GM23338 (cell line): Measurements from ENCODE around the gene SMARCA2.

ENCODE experiments used
- CREB1 ChIP-seq: fragments of 250-450 bp; sonication (Bioruptor Pico); IDR thresholded peaks from 2 replicates; pipeline ENCODE4 v1.5.0; 2020; ENCODE audit warnings: low read depth, mild to moderate bottlenecking, moderate library complexity
- CTCF ChIP-seq, 2 experiments: fragments of 200-600 bp in 1 of 2; sonication (generic) in 1 of 2; conservative IDR thresholded peaks; 2 replicates each; pipeline versions ENCODE4 v1.5.1 to v1.6.1; 2016 to 2017; ENCODE audit warnings: antibody characterized with exemption in 2 of 2, low read depth in 2 of 2, mild to moderate bottlenecking in 2 of 2, moderate library complexity in 1 of 2
- EZH2 ChIP-seq: fragments of 200-600 bp; sonication (generic); IDR thresholded peaks from one replicate; pipeline ENCODE4 v1.8.0; 2017; ENCODE audit warnings: antibody characterized with exemption, mild to moderate bottlenecking, low read depth; ENCODE audit not compliant: unreplicated experiment
- EZH2phosphoT487 ChIP-seq: fragments of 200-600 bp; sonication (generic); IDR thresholded peaks from one replicate; pipeline ENCODE4 v1.8.1; 2018; ENCODE audit warnings: antibody characterized with exemption; ENCODE audit not compliant: unreplicated experiment
- POLR2AphosphoS5 ChIP-seq: IDR thresholded peaks from 2 replicates; pipeline ENCODE4 v1.6.1; 2016; ENCODE audit warnings: antibody characterized with exemption, low read depth
- TF ChIP-seq, protein P1 (sequence below): IDR thresholded peaks from one replicate; pipeline ENCODE4 v1.6.1; 2018; ENCODE audit warnings: antibody characterized with exemption; ENCODE audit not compliant: unreplicated experiment

GRCh38 chr9:2195211-2195610 is 180.1 kb downstream of the SMARCA2 start:
- no peak for TF ChIP-seq CTCF (conservative IDR thresholded peaks at IDR 0.05; ENCODE audit: low read depth in 2 of 2)
- TF ChIP-seq EZH2 = no peak
- no peak for TF ChIP-seq CREB1
- TF ChIP-seq, protein P1, sequence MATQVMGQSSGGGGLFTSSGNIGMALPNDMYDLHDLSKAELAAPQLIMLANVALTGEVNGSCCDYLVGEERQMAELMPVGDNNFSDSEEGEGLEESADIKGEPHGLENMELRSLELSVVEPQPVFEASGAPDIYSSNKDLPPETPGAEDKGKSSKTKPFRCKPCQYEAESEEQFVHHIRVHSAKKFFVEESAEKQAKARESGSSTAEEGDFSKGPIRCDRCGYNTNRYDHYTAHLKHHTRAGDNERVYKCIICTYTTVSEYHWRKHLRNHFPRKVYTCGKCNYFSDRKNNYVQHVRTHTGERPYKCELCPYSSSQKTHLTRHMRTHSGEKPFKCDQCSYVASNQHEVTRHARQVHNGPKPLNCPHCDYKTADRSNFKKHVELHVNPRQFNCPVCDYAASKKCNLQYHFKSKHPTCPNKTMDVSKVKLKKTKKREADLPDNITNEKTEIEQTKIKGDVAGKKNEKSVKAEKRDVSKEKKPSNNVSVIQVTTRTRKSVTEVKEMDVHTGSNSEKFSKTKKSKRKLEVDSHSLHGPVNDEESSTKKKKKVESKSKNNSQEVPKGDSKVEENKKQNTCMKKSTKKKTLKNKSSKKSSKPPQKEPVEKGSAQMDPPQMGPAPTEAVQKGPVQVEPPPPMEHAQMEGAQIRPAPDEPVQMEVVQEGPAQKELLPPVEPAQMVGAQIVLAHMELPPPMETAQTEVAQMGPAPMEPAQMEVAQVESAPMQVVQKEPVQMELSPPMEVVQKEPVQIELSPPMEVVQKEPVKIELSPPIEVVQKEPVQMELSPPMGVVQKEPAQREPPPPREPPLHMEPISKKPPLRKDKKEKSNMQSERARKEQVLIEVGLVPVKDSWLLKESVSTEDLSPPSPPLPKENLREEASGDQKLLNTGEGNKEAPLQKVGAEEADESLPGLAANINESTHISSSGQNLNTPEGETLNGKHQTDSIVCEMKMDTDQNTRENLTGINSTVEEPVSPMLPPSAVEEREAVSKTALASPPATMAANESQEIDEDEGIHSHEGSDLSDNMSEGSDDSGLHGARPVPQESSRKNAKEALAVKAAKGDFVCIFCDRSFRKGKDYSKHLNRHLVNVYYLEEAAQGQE = no peak
- TF ChIP-seq POLR2AphosphoS5 = no peak
- TF ChIP-seq EZH2phosphoT487 = no peak
